ENCODE data around the gene GATA1.

The GATA1 gene

GRCh38 chrX:48814722-48815121 lies 28.3 kb downstream of the GATA1 start:
- WGBS (ENCODE audit: extremely low coverage, insufficient coverage, insufficient read length) = no CpG with 5 or more reads among the region's 8 CpGs
- no peak overlapping the region for H4K12ac ChIP-seq (ENCODE audit: low read depth, low read length)
- DNase-seq = peak in 1 of 2 donors; percentile 13
- H3K4me3 ChIP-seq (ENCODE audit: low read depth, low read length) = no peak overlapping the region
- H3K79me1 ChIP-seq (ENCODE audit: low read length) = no peaks in the 10 kb centered on the region
- H3K4me2 ChIP-seq (ENCODE audit: low read length) = no peak overlapping the region
- no peaks in the 10 kb centered on the region for H3K9me3 ChIP-seq (ENCODE audit: insufficient read depth, low read depth, low read length)
- no peak overlapping the region for H2BK12ac ChIP-seq (ENCODE audit: low read length)
- H3K4me1 ChIP-seq (ENCODE audit: control insufficient read depth in 1 of 2, insufficient read depth in 2 of 2, low read length in 2 of 2) = no peaks in the 10 kb centered on the region
- H4K91ac ChIP-seq (ENCODE audit: low read depth, low read length) = no peak overlapping the region
- no peak overlapping the region for H4K8ac ChIP-seq (ENCODE audit: low read depth, low read length)
- no peak overlapping the region for H2AK5ac ChIP-seq (ENCODE audit: low read length)
- H3K23ac ChIP-seq (ENCODE audit: low read length) = no peak overlapping the region
- no peaks in the 10 kb centered on the region for H3K79me2 ChIP-seq (ENCODE audit: control insufficient read depth, insufficient read depth, low read length, poor library complexity)
- no peak overlapping the region for H3K9ac ChIP-seq (ENCODE audit: low read length)
- peaks cover 44 to 50% of the 10 kb centered on the region in 2 experiments for H3K36me3 ChIP-seq (ENCODE audit: control insufficient read depth in 1 of 2, insufficient read depth in 2 of 2, low read length in 2 of 2)
- no peak overlapping the region for H2BK120ac ChIP-seq (ENCODE audit: insufficient read depth, low read length, poor library complexity)
- H2AFZ ChIP-seq (ENCODE audit: insufficient read depth, low read length, poor library complexity) = no peak overlapping the region
- H3K4ac ChIP-seq (ENCODE audit: low read depth, low read length) = no peak overlapping the region
- H3K18ac ChIP-seq (ENCODE audit: low read length) = no peak overlapping the region
- H2BK5ac ChIP-seq (ENCODE audit: low read depth, low read length, poor library complexity) = no peak overlapping the region
- H3K27ac ChIP-seq (ENCODE audit: low read depth, low read length) = no peak overlapping the region
- no peak overlapping the region for H3K14ac ChIP-seq (ENCODE audit: low read length)
- no peaks in the 10 kb centered on the region for H3K27me3 ChIP-seq (ENCODE audit: insufficient read depth, low read length)

GRCh38 chrX:48815266-48815665 lies 28.9 kb downstream of the GATA1 start:
- no peak overlapping the region for H3K18ac ChIP-seq (ENCODE audit: low read length)
- no peak overlapping the region for H4K91ac ChIP-seq (ENCODE audit: low read depth, low read length)
- no peaks in the 10 kb centered on the region for H3K27me3 ChIP-seq (ENCODE audit: insufficient read depth, low read length)
- H3K4me2 ChIP-seq (ENCODE audit: low read length) = no peak overlapping the region
- H3K36me3 ChIP-seq (ENCODE audit: control insufficient read depth in 1 of 2, insufficient read depth in 2 of 2, low read length in 2 of 2) = peaks cover 47 to 54% of the 10 kb centered on the region in 2 experiments
- H2BK12ac ChIP-seq (ENCODE audit: low read length) = no peak overlapping the region
- no peak overlapping the region for H2AFZ ChIP-seq (ENCODE audit: insufficient read depth, low read length, poor library complexity)
- no peak overlapping the region for H2BK5ac ChIP-seq (ENCODE audit: low read depth, low read length, poor library complexity)
- H3K23ac ChIP-seq (ENCODE audit: low read length) = no peak overlapping the region
- DNase-seq = no peak
- H3K4me1 ChIP-seq (ENCODE audit: control insufficient read depth in 1 of 2, insufficient read depth in 2 of 2, low read length in 2 of 2) = no peaks in the 10 kb centered on the region
- H3K79me1 ChIP-seq (ENCODE audit: low read length) = no peaks in the 10 kb centered on the region
- H3K4me3 ChIP-seq (ENCODE audit: low read depth, low read length) = no peak overlapping the region
- no peaks in the 10 kb centered on the region for H3K9me3 ChIP-seq (ENCODE audit: insufficient read depth, low read depth, low read length)
- H4K12ac ChIP-seq (ENCODE audit: low read depth, low read length) = no peak overlapping the region
- H2AK5ac ChIP-seq (ENCODE audit: low read length) = no peak overlapping the region
- no peak overlapping the region for H2BK120ac ChIP-seq (ENCODE audit: insufficient read depth, low read length, poor library complexity)
- H3K79me2 ChIP-seq (ENCODE audit: control insufficient read depth, insufficient read depth, low read length, poor library complexity) = no peaks in the 10 kb centered on the region
- no peak overlapping the region for H3K14ac ChIP-seq (ENCODE audit: low read length)
- H3K4ac ChIP-seq (ENCODE audit: low read depth, low read length) = no peak overlapping the region
- no CpG with 5 or more reads among the region's 8 CpGs for WGBS (ENCODE audit: extremely low coverage, insufficient coverage, insufficient read length)
- no peak overlapping the region for H3K27ac ChIP-seq (ENCODE audit: low read depth, low read length)
- no peak overlapping the region for H3K9ac ChIP-seq (ENCODE audit: low read length)
- no peak overlapping the region for H4K8ac ChIP-seq (ENCODE audit: low read depth, low read length)

GRCh38 chrX:48816014-48816810 lies 29.8 kb downstream of the GATA1 start:
- H2BK120ac ChIP-seq (ENCODE audit: insufficient read depth, low read length, poor library complexity) = no peak overlapping the region
- H2AK5ac ChIP-seq (ENCODE audit: low read length) = no peak overlapping the region
- no peak overlapping the region for H4K12ac ChIP-seq (ENCODE audit: low read depth, low read length)
- no peaks in the 10 kb centered on the region for H3K79me1 ChIP-seq (ENCODE audit: low read length)
- no CpG with 5 or more reads among the region's 18 CpGs for WGBS (ENCODE audit: extremely low coverage, insufficient coverage, insufficient read length)
- no peak overlapping the region for H2AFZ ChIP-seq (ENCODE audit: insufficient read depth, low read length, poor library complexity)
- H3K4me3 ChIP-seq (ENCODE audit: low read depth, low read length) = no peak overlapping the region
- H3K4me2 ChIP-seq (ENCODE audit: low read length) = no peak overlapping the region
- no peak overlapping the region for H2BK5ac ChIP-seq (ENCODE audit: low read depth, low read length, poor library complexity)
- H3K18ac ChIP-seq (ENCODE audit: low read length) = no peak overlapping the region
- H4K8ac ChIP-seq (ENCODE audit: low read depth, low read length) = no peak overlapping the region
- no peak overlapping the region for H2BK12ac ChIP-seq (ENCODE audit: low read length)
- H3K14ac ChIP-seq (ENCODE audit: low read length) = no peak overlapping the region
- H3K23ac ChIP-seq (ENCODE audit: low read length) = no peak overlapping the region
- H3K27ac ChIP-seq (ENCODE audit: low read depth, low read length) = no peak overlapping the region
- peaks cover 48 to 54% of the 10 kb centered on the region in 2 experiments for H3K36me3 ChIP-seq (ENCODE audit: control insufficient read depth in 1 of 2, insufficient read depth in 2 of 2, low read length in 2 of 2)
- H3K79me2 ChIP-seq (ENCODE audit: control insufficient read depth, insufficient read depth, low read length, poor library complexity) = no peaks in the 10 kb centered on the region
- H3K9ac ChIP-seq (ENCODE audit: low read length) = no peak overlapping the region
- H3K4me1 ChIP-seq (ENCODE audit: control insufficient read depth in 1 of 2, insufficient read depth in 2 of 2, low read length in 2 of 2) = no peaks in the 10 kb centered on the region
- no peaks in the 10 kb centered on the region for H3K9me3 ChIP-seq (ENCODE audit: insufficient read depth, low read depth, low read length)
- H4K91ac ChIP-seq (ENCODE audit: low read depth, low read length) = no peak overlapping the region
- DNase-seq = no peak
- H3K27me3 ChIP-seq (ENCODE audit: insufficient read depth, low read length) = no peaks in the 10 kb centered on the region
- no peak overlapping the region for H3K4ac ChIP-seq (ENCODE audit: low read depth, low read length)

GRCh38 chrX:48818098-48818497 lies 31.7 kb downstream of the GATA1 start:
- H3K4me1 ChIP-seq (ENCODE audit: control insufficient read depth in 1 of 2, insufficient read depth in 2 of 2, low read length in 2 of 2) = no peaks in the 10 kb centered on the region
- peaks cover 58 to 65% of the 10 kb centered on the region in 2 experiments for H3K36me3 ChIP-seq (ENCODE audit: control insufficient read depth in 1 of 2, insufficient read depth in 2 of 2, low read length in 2 of 2)
- H3K23ac ChIP-seq (ENCODE audit: low read length) = no peak overlapping the region
- DNase-seq = peak in 1 of 2 donors; percentile 45
- no peaks in the 10 kb centered on the region for H3K27me3 ChIP-seq (ENCODE audit: insufficient read depth, low read length)
- H3K4me2 ChIP-seq (ENCODE audit: low read length) = no peak overlapping the region
- no peak overlapping the region for H3K9ac ChIP-seq (ENCODE audit: low read length)
- no peak overlapping the region for H2AFZ ChIP-seq (ENCODE audit: insufficient read depth, low read length, poor library complexity)
- H4K12ac ChIP-seq (ENCODE audit: low read depth, low read length) = no peak overlapping the region
- H3K79me2 ChIP-seq (ENCODE audit: control insufficient read depth, insufficient read depth, low read length, poor library complexity) = no peaks in the 10 kb centered on the region
- no peak overlapping the region for H2AK5ac ChIP-seq (ENCODE audit: low read length)
- no peak overlapping the region for H3K14ac ChIP-seq (ENCODE audit: low read length)
- H3K4ac ChIP-seq (ENCODE audit: low read depth, low read length) = no peak overlapping the region
- no peak overlapping the region for H4K91ac ChIP-seq (ENCODE audit: low read depth, low read length)
- no peak overlapping the region for H4K8ac ChIP-seq (ENCODE audit: low read depth, low read length)
- no peaks in the 10 kb centered on the region for H3K9me3 ChIP-seq (ENCODE audit: insufficient read depth, low read depth, low read length)
- no peak overlapping the region for H3K27ac ChIP-seq (ENCODE audit: low read depth, low read length)
- no peak overlapping the region for H3K4me3 ChIP-seq (ENCODE audit: low read depth, low read length)
- no peak overlapping the region for H3K18ac ChIP-seq (ENCODE audit: low read length)
- H2BK12ac ChIP-seq (ENCODE audit: low read length) = no peak overlapping the region
- H3K79me1 ChIP-seq (ENCODE audit: low read length) = no peaks in the 10 kb centered on the region
- H2BK5ac ChIP-seq (ENCODE audit: low read depth, low read length, poor library complexity) = no peak overlapping the region
- no CpG with 5 or more reads among the region's 16 CpGs for WGBS (ENCODE audit: extremely low coverage, insufficient coverage, insufficient read length)
- H2BK120ac ChIP-seq (ENCODE audit: insufficient read depth, low read length, poor library complexity) = no peak overlapping the region

Data from trophoblast cell (in vitro differentiated cells and primary cell).